AG04450 (cell line): Measurements from ENCODE around the gene FALEC. TPM values are rescaled to one million over a fixed set of nuclear protein-coding genes. Genes with fewer than 3 reads are reported as not detected.
A peak's percentile ranks its signal among the peaks of the same experiment; 100 is the strongest.

Experiments used
- CTCF ChIA-PET: fragments of 300-600, 350-600 bp; formaldehyde crosslinking; extraction: SDS; loops from one replicate; lab custom pipeline; 2022; ENCODE audit warnings: antibody characterized with exemption, inconsistent platforms; lab: Charles Lee
- POLR2A ChIA-PET: fragments of 350-600 bp; formaldehyde crosslinking; extraction: SDS; loops from one replicate; lab custom pipeline; 2021; ENCODE audit warnings: antibody characterized with exemption, inconsistent platforms; lab: Yijun Ruan, JAX
- DNase-seq: peaks from one replicate; pipeline ENCODE4 v3.0.0-alpha.2; 2011; ENCODE audit warnings: low read depth, low spot score
- H3K27ac ChIP-seq: one replicate; pipeline ENCODE4 v1.5.1; 2012; ENCODE audit warnings: low read depth, low read length, control low read depth
- H3K27me3 ChIP-seq: one replicate; pipeline ENCODE4 v1.6.0; 2012; ENCODE audit warnings: low read length; ENCODE audit not compliant: control insufficient read depth, insufficient read depth
- H3K4me3 ChIP-seq: 2 replicates; pipeline ENCODE4 v1.5.1; 2011; ENCODE audit warnings: mild to moderate bottlenecking, low read depth, low read length, control low read depth
- H3K9me3 ChIP-seq: 2 replicates; pipeline ENCODE4 v1.5.1; 2012; ENCODE audit warnings: low read length; ENCODE audit not compliant: control insufficient read depth, insufficient read depth
- CTCF ChIP-seq: IDR thresholded peaks from 2 replicates; pipeline ENCODE4 v1.5.1; 2011; ENCODE audit warnings: low read depth, low read length, control low read depth, inconsistent platforms
- polyA plus RNA-seq: library from polyadenylated mRNA; depleted of rRNA; stranded (reverse); fragments of >200 nt; gene quantifications from 2 replicates; pipeline ENCODE4 v1.2.3, GENCODE V29; 2011

The FALEC gene
- polyA plus RNA-seq, 1 experiment: not detected

GRCh38 chr1:150552128-150552910 lies 36.8 kb downstream of the FALEC start:
- no peaks in the 10 kb centered on the region; the same call in 1 of the 2 replicates for H3K9me3 ChIP-seq
- ChIA-PET CTCF (interaction anchor here (1.3 to 7.2 kb wide), 3 partner anchors 8 to 69 kb away, joined by 5 to 64 read pairs (median 5); no protein-coding TSS in a partner anchor), POLR2A (interaction anchor here (0.6 to 1.7 kb wide), 4 partner anchors 9 to 188 kb away, joined by 3 to 4 read pairs (median 4); partner anchors contain the start of genes MCL1 and RPRD2)
- H3K27ac ChIP-seq: peak overlapping the region; percentile 75
- DNase-seq: peak; percentile 73
- H3K4me3 ChIP-seq: no peak overlapping the region
- H3K27me3 ChIP-seq: no peaks in the 10 kb centered on the region
- no peak for TF ChIP-seq CTCF

- Histone ChIP-seq H3K27me3 (no peaks in the 10 kb centered on the region), H3K4me3 (no peak overlapping the region), H3K27ac (peak overlapping the region; percentile 73), H3K9me3 (no peaks in the 10 kb centered on the region; the same call in 1 of the 2 replicates)
- DNase-seq: no peak
- POLR2A ChIA-PET: interaction anchor here (0.6 to 1.4 kb wide), 3 partner anchors 8 to 189 kb away, joined by 3 to 4 read pairs (median 4); partner anchors contain the start of gene RPRD2
- CTCF ChIA-PET: interaction anchor here (1.6 to 7.2 kb wide), 2 partner anchors 8 to 20 kb away, joined by 5 to 64 read pairs; no protein-coding TSS in a partner anchor
- TF ChIP-seq CTCF: no peak
These were observed 37.3 kb downstream of the FALEC start for GRCh38 chr1:150552911-150553289.

GRCh38 chr1:150553392-150554085 lies 38.0 kb downstream of the FALEC start:
- Histone ChIP-seq H3K4me3 (no peak overlapping the region), H3K9me3 (no peaks in the 10 kb centered on the region; the same call in 1 of the 2 replicates), H3K27me3 (no peaks in the 10 kb centered on the region), H3K27ac (peak overlapping the region; percentile 73)
- DNase-seq: no peak
- POLR2A ChIA-PET: no interaction called here
- no peak for TF ChIP-seq CTCF
- CTCF ChIA-PET: interaction anchor here (1.6 kb wide), 1 partner anchor 21 kb away, joined by 5 read pairs; no protein-coding TSS in a partner anchor

- Histone ChIP-seq H3K27ac (no peak overlapping the region), H3K27me3 (no peaks in the 10 kb centered on the region), H3K9me3 (no peaks in the 10 kb centered on the region; the same call in 1 of the 2 replicates), H3K4me3 (no peak overlapping the region)
- TF ChIP-seq CTCF: no peak
- CTCF ChIA-PET: interaction anchor here (1.6 kb wide), 1 partner anchor 21 kb away, joined by 5 read pairs; no protein-coding TSS in a partner anchor
- POLR2A ChIA-PET: interaction anchor here (0.9 kb wide), 1 partner anchor 26 kb away, joined by 8 read pairs; no protein-coding TSS in a partner anchor
- no peak for DNase-seq
These were observed 38.5 kb downstream of the FALEC start for GRCh38 chr1:150554086-150554452.
